ENCODE results near the gene RNF180.
A peak's percentile ranks its signal among the peaks of the same experiment; 100 is the strongest.

RNF180 gene, protein sequence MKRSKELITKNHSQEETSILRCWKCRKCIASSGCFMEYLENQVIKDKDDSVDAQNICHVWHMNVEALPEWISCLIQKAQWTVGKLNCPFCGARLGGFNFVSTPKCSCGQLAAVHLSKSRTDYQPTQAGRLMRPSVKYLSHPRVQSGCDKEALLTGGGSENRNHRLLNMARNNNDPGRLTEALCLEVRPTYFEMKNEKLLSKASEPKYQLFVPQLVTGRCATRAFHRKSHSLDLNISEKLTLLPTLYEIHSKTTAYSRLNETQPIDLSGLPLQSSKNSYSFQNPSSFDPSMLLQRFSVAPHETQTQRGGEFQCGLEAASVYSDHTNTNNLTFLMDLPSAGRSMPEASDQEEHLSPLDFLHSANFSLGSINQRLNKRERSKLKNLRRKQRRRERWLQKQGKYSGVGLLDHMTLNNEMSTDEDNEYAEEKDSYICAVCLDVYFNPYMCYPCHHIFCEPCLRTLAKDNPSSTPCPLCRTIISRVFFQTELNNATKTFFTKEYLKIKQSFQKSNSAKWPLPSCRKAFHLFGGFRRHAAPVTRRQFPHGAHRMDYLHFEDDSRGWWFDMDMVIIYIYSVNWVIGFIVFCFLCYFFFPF

DNA sequence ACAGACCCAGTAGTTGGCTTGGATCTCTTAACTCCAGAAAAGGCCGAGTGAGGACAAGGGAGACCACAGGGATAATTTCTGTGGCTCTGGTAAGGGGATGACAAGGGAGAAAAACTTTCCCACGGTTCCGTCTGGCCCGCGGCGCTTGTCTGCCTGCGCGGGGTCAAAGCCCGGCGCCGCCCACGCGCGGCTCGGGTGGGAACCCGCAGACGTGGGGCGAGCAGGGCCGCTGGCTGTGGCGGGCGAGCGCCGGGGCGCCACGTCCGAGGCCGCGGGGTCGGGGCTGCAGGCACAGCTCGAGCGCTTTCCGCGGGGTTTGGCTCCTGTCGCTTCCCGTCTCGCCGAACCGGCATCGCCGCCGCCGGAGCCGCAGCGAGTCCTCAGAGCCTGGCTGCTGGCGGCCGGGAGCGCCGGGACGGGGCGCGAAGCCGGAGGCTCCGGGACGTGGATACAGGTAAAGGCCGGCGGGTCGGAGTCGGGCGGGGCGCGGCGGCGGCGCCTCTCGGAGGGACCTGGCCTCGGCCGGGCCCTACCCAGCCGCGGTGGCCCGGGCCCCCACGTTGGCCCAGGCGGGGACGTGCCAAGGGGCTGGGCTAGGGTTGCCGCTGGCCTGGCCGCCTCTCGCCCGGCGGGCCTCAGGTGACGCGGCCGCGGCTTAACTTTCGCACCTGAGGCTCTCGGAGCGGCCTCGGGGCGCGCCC lies at the start of gene RNF180:
Gene RNF180, plus strand, starts transcription at position 344 of the 701 bp plus-strand sequence. CDS start 34,965 bp downstream, outside the sequence.
- peak; percentile 31 for DNase-seq

DNA sequence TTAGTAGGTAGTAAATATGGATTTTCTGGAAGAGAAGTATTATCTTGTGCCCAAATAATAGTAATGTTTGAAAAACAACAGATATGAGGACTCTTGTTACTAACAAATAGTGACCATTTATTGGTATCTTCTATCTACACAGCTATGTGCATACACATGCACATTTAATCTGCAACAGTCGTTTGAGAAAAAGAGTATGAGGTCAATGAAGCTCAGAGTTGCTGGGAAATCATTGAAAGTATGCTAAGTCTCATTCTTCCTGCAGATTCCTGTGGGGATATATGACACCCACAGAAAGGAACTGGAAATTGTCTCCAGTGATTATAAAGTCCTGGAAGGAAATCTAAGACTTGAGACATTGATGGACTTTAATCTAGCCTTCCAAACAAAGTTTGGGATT lies 40.1 kb upstream of the RNF180 start:
- DNase-seq: no peak

GRCh38 chr5:64126202-64126741 lies 39.4 kb upstream of the RNF180 start:
- DNase-seq: no peak

GRCh38 chr5:64140018-64140417 lies 25.6 kb upstream of the RNF180 start:
- no peak for DNase-seq

- no peak for DNase-seq
These were observed 21.0 kb upstream of the RNF180 start for GRCh38 chr5:64144425-64145215.

DNA sequence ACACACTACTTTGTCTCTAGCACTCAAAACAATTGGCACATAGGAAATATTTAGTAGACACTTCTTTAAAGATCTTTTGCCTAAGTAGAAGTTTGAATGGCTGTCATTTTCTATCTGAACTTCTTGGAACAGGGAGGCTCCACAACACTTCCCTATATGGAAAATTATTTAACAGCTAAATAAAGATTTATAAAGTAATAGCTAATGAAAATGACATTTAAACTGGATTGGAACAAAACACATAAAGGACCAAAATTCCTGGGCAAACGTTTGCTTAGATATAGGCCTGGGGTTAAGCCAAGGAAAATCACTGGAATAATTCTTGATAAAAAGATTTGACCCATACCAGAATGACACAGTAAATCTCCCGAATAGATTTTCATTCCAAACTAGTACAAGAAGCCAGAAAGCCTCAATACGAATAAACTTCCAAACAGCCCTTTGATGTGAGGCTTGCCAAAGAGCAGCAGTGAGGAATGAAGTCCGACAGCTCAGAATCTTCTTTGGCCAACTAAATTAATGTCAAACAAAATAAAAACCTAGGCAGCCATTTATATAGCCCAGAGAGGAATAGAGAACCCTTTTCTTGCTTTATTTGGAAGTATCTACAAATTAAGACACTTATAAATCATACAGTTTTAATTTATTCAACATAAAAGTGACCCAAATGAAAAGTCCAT lies 20.3 kb upstream of the RNF180 start:
- no peak for DNase-seq

DNA sequence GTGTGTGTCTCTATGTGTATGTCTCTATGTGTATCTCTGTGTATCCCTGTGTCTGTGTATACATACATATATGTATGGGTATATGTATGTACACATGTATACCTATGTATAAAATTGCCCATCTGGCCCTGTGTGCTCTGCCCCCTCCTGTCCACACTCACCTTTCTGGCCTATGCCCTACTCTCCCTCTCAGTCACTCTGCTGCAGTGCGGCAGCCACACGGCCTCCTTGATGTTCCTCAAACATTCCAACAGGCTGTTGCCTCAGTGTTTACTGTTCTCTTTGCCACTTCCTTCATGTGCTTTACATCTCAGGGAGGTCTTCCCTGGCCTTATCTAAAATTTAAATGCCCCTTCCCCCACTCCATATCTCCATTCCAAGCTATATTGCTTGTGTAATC lies 18.3 kb upstream of the RNF180 start:
- no peak for DNase-seq

- DNase-seq: peak; percentile 2
These were observed 17.7 kb upstream of the RNF180 start for GRCh38 chr5:64147849-64148441.

GRCh38 chr5:64149268-64149667 lies 16.4 kb upstream of the RNF180 start:
- no peak for DNase-seq

DNA sequence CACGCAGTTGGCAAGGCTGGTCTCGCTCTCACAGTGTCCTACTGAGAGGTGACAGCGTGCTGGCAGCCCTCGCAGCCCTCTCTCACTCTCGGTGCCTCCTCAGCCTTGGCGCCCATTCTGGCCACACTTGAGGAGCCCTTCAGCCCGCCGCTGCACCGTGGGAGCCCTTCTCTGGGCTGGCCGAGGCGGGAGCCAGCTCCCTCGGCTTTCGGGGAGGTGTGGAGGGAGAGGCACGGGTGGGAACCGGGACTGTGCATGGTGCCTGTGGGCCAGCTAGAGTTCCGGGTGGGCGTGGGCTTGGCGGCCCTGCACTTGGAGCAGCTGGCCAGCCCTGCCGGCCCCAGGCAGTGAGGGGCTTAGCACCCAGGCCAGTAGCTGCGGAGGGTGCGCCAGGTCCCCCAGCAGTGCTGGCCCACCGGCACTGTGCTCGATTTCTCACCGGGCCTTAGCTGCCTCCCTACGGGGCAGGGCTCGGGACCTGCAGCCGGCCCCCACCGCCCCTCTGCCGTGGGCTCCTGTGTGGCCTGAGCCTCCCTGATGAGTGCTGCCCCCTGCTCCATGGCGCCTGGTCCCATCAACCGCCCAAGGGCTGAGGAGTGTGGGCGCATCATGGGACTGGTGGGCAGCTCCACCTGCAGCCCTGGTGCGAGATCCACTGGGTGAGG lies 15.7 kb upstream of the RNF180 start:
- DNase-seq: no peak

DNA sequence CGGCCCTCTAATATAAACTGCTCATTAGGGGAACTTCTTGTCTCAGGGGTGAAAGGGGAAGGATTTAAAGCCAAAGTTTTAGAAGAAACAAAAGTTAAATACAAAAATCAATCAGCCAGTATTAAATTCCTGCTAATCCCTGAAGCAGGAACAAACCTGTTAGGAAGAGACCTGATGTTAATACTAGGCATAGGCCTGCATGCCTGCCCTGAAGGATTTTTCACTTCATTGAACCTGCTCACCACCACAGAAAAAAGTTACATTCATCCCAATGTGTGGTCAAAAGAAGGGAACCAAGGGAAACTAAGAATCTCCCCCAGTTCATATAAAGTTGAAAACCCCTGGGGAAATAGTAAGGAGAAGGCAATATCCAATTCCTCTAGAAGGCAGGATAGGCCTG lies 9.4 kb upstream of the RNF180 start:
- DNase-seq: no peak

DNA sequence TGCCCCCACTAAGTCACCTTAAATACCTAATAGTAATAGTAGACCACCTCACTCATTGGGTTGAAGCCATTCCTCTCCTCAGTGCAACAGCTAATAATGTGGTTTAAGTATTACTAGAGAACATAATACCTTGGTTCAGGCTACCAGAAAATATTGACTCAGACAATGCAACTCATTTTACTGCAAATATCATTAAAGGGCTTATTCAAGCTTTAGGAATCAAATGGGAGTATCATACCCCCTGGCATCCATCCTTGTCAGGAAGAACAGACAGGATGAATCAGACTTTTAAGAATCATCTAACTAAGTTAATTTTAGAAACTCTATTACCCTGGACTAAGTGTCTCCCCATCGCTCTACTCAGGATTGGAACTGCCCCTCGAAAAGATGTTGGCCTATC lies 6.8 kb upstream of the RNF180 start:
- no peak for DNase-seq

GRCh38 chr5:64160201-64160600 lies 5.4 kb upstream of the RNF180 start:
- no peak for DNase-seq

- no peak for DNase-seq
These were observed 4.2 kb upstream of the RNF180 start for GRCh38 chr5:64161420-64161819.

DNA sequence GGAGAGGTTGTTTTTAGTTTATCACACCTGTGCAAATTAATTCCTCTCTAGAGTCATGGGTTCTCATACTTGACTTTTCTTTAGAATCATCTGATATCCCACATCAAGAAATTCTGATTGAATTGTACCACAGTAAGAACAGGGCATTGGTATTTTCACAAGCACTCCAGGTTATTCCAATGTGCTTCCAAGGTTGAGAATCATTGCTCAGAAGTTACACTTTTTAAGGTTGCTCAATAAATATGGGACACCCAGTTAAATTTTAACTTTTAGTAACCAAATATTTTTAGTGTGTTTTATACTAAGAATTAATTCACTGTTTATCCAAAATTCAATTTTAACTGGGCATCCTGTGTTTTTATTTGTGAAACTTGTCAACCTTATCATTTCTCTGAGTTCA lies 2.5 kb upstream of the RNF180 start:
- no peak for DNase-seq

DNA sequence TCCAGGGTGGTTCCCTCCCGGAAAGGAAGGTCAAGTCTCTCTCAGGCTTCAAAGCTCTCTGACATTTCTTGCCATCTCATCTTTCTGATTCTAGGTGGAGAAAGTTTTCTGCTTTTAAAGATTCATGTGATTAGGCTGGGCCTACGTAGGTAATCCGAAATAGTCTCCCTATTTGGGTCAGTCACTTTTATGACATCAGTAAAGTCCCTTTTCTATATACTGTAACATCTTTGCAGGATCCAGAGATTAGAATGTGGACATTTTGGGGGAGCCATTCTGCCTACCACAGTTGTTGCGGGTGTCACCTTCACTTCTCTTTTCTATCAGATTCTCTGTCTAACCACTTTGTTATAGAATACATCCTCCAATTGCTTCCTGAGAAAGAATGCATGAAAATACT lies 1.9 kb upstream of the RNF180 start:
- DNase-seq: no peak

GRCh38 chr5:64164166-64164565 lies 1.5 kb upstream of the RNF180 start:
- DNase-seq: no peak

DNA sequence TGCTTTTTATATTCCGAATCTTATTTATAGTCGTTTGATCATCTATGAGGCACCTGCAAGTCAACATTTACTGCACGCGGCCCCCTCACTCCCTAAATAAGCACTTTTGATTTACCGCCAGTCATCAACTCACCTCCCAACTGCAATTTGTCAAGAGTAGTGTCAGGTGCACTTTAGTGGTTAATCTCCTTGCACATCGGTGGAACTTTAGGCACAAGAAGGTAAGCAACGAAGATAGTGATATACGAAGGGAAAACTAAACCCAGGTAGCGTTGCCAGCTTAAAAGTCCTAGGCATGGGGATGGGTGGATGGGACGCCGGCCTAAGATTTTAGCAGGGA lies 513 bp upstream of the RNF180 start:
- DNase-seq: no peak

DNA sequence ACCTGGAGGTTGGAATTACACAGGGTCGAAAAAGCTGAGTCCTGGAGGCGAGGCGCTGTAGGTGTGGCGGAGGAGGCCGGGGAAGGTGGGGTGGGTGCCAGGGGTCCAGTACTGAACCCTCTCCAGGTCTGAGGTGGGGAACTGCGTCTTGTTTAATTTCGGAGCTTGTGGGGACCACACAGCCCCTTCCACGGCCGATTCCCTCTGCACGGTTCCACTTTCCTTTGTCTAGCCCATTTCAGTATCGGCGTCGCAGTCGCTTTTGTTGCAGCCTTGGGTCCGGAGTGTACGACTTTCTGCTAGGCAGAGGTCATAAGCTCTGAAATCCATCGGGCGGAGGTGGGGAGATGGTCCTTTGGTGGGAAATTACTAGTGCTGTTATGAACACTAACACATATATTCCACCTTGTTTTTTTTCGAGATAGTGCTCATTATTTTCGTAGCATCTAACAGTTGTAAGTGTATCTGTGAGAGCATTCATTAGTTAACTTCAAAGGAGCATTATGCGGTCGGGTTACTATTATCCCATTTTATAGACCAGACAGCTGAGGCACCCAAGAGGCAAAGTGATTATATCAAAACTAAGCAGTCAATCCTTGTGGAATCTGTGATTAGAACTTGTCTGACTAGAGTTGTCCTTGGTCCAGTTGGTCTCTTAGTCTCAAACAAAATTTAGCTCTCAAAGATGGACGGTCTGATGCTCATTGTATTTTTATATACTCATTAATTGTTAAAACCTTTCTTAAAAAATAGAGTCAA lies 737 bp downstream of the RNF180 start:
- DNase-seq: peak; percentile 25

GRCh38 chr5:64176301-64176700 lies 10.7 kb downstream of the RNF180 start:
- DNase-seq: no peak
